Keratinocyte (primary cell): ENCODE measurements around the gene RAB30. TPM values are rescaled to one million over a fixed set of nuclear protein-coding genes. Genes with fewer than 3 reads are reported as not detected.

Experiments used
- DNase-seq: peaks from one replicate; pipeline ENCODE4 v3.0.0-alpha.2; 2011; ENCODE audit warnings: low read depth, missing footprints, low spot score
- FAIRE-seq: peaks from 2 replicates; lab custom pipeline; 2011; peaks lifted over from hg19 to GRCh38; lab: Jason Lieb, UNC
- H2AFZ ChIP-seq: 2 replicates; pipeline ENCODE4 v1.6.0; 2012; ENCODE audit warnings: low read length, control low read depth, inconsistent platforms; ENCODE audit not compliant: control insufficient read depth
- H3K27ac ChIP-seq: 2 replicates; pipeline ENCODE4 v1.5.1; 2011; ENCODE audit warnings: low read length; ENCODE audit not compliant: control insufficient read depth, insufficient read depth
- H3K27me3 ChIP-seq: 3 replicates; pipeline ENCODE4 v1.6.0; 2011; ENCODE audit warnings: low read length; ENCODE audit not compliant: control insufficient read depth, insufficient read depth; ENCODE audit errors: extremely low read depth
- H3K36me3 ChIP-seq, 2 experiments: 2 replicates in 1 of 2; 3 replicates in 1 of 2; pipeline ENCODE4 v1.5.1; 2011; ENCODE audit warnings: low read length in 2 of 2, mild to moderate bottlenecking in 1 of 2; ENCODE audit not compliant: control insufficient read depth in 2 of 2, insufficient read depth in 2 of 2; ENCODE audit errors: extremely low read depth in 1 of 2
- H3K4me1 ChIP-seq: 3 replicates; pipeline ENCODE4 v1.5.1; 2011; ENCODE audit warnings: low read length; ENCODE audit not compliant: control insufficient read depth, insufficient read depth; ENCODE audit errors: extremely low read depth
- H3K4me2 ChIP-seq: 3 replicates; pipeline ENCODE4 v1.6.0; 2011; ENCODE audit warnings: low read depth, low read length; ENCODE audit not compliant: control insufficient read depth, insufficient read depth; ENCODE audit errors: extremely low read depth
- H3K4me3 ChIP-seq, 3 experiments: fragments of 200-600 bp in 1 of 3; sonication (generic) in 1 of 3; 2 replicates in 2 of 3; 3 replicates in 1 of 3; pipeline ENCODE4 v1.5.1; 2011 to 2016; ENCODE audit warnings: low read length in 3 of 3, mild to moderate bottlenecking in 3 of 3, control low read depth in 2 of 3, inconsistent platforms in 1 of 3, low read depth in 1 of 3, mixed read lengths in 1 of 3, mixed run types in 1 of 3, moderate library complexity in 1 of 3; ENCODE audit not compliant: control insufficient read depth in 2 of 3, insufficient read depth in 2 of 3; ENCODE audit errors: extremely low read depth in 1 of 3
- H3K79me2 ChIP-seq: 2 replicates; pipeline ENCODE4 v1.6.0; 2012; ENCODE audit warnings: low read length; ENCODE audit not compliant: control insufficient read depth, insufficient read depth
- H3K9ac ChIP-seq: 3 replicates; pipeline ENCODE4 v1.6.0; 2011; ENCODE audit warnings: low read length; ENCODE audit not compliant: control insufficient read depth, insufficient read depth; ENCODE audit errors: extremely low read depth
- H3K9me1 ChIP-seq: 3 replicates; pipeline ENCODE4 v1.6.0; 2011; ENCODE audit warnings: low read length; ENCODE audit not compliant: control insufficient read depth, insufficient read depth; ENCODE audit errors: extremely low read depth
- H3K9me3 ChIP-seq: 2 replicates; pipeline ENCODE4 v1.5.1; 2012; ENCODE audit warnings: low read depth, low read length; ENCODE audit not compliant: control insufficient read depth
- H4K20me1 ChIP-seq: 3 replicates; pipeline ENCODE4 v1.6.0; 2011; ENCODE audit warnings: low read length; ENCODE audit not compliant: control insufficient read depth, insufficient read depth; ENCODE audit errors: extremely low read depth
- EZH2 ChIP-seq: IDR thresholded peaks from one replicate; pipeline ENCODE4 v1.6.1; 2012; ENCODE audit warnings: inconsistent platforms, mild to moderate bottlenecking, low read length, moderate library complexity
- dilution Hi-C: fragments of 300-500 bp; cut with MboI; formaldehyde crosslinking; loops from one replicate; pipeline ENCODE4 v1.7.0; 2020; ENCODE audit warnings: low sequenced_read_pairs; ENCODE audit not compliant: extremely low pct_ligation_motif_present
- polyA plus RNA-seq, 5 experiments: library from polyadenylated mRNA; depleted of rRNA in 3 of 5; stranded (reverse) in 3 of 5; stranded (forward) in 1 of 5; unstranded in 1 of 5; fragments of >200 nt; gene quantifications; 1 replicate in 1 of 5; 2 replicates in 3 of 5; 3 replicates in 1 of 5; pipeline versions ENCODE4 v1.2.1 to v1.2.3, GENCODE V29; 2011 to 2012; ENCODE audit warnings: missing spikeins in 2 of 5, low read depth in 1 of 5, low replicate concordance in 1 of 5
- TF ChIP-seq, protein P1 (sequence below), 3 experiments: IDR thresholded peaks in 1 of 3; conservative IDR thresholded peaks in 1 of 3; optimal IDR thresholded peaks in 1 of 3; 2 replicates in 2 of 3; 3 replicates in 1 of 3; pipeline versions ENCODE3 to v1.5.1; 2011; ENCODE audit warnings: low read length in 3 of 3, mild to moderate bottlenecking in 3 of 3, moderate library complexity in 2 of 3, control low read depth in 1 of 3, inconsistent platforms in 1 of 3; ENCODE audit not compliant: insufficient read depth in 2 of 3; ENCODE audit errors: extremely low read depth in 1 of 3

Gene RAB30
- polyA plus RNA-seq, 1 donor (not counting 4 experiments of a cell fraction or from before 2014, with no cell fraction given), result 9.3 TPM

DNA sequence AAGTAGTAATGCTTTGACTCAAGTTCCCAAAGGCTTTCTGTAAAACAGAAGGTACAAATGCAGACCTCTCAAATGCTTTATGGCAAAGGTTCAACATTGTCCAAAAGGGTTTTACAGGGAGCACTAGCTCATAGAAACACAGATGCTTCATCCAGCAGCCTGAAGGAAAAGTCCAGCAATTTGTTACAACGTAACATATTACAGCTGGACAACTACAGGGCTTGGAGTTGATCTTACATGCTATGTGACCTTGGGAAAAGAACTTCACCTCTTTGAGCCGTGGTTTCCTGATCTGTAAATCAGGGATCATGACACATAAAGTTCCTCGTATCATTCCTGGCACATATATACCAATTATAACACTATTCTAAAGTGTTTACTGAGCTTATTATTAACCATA lies 85.3 kb downstream of the RAB30 start:
- Histone ChIP-seq H4K20me1 (no peaks in the 10 kb centered on the region), H2AFZ (no peak overlapping the region), H3K27ac (no peak overlapping the region), H3K4me3 (no peak overlapping the region), H3K4me2 (no peak overlapping the region), H3K9ac (no peak overlapping the region), H3K9me3 (no peaks in the 10 kb centered on the region), H3K36me3 (peaks cover 4 to 5% of the 10 kb centered on the region in 2 experiments), H3K9me1 (peaks cover 3% of the 10 kb centered on the region), H3K79me2 (no peaks in the 10 kb centered on the region), H3K27me3 (no peaks in the 10 kb centered on the region), H3K4me1 (no peaks in the 10 kb centered on the region)
- DNase-seq (no peak), FAIRE-seq (no peak)
- TF ChIP-seq, protein P1, sequence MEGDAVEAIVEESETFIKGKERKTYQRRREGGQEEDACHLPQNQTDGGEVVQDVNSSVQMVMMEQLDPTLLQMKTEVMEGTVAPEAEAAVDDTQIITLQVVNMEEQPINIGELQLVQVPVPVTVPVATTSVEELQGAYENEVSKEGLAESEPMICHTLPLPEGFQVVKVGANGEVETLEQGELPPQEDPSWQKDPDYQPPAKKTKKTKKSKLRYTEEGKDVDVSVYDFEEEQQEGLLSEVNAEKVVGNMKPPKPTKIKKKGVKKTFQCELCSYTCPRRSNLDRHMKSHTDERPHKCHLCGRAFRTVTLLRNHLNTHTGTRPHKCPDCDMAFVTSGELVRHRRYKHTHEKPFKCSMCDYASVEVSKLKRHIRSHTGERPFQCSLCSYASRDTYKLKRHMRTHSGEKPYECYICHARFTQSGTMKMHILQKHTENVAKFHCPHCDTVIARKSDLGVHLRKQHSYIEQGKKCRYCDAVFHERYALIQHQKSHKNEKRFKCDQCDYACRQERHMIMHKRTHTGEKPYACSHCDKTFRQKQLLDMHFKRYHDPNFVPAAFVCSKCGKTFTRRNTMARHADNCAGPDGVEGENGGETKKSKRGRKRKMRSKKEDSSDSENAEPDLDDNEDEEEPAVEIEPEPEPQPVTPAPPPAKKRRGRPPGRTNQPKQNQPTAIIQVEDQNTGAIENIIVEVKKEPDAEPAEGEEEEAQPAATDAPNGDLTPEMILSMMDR (optimal IDR thresholded peaks at IDR 0.05 in 1 of 3, IDR thresholded peaks at IDR 0.05 in 1 of 3, conservative IDR thresholded peaks at IDR 0.05 in 1 of 3; ENCODE audit: extremely low read depth in 1 of 3, insufficient read depth in 2 of 3, low read length in 3 of 3), result no peak
- no peak for TF ChIP-seq EZH2
- dilution Hi-C loops, result no loop called here

DNA sequence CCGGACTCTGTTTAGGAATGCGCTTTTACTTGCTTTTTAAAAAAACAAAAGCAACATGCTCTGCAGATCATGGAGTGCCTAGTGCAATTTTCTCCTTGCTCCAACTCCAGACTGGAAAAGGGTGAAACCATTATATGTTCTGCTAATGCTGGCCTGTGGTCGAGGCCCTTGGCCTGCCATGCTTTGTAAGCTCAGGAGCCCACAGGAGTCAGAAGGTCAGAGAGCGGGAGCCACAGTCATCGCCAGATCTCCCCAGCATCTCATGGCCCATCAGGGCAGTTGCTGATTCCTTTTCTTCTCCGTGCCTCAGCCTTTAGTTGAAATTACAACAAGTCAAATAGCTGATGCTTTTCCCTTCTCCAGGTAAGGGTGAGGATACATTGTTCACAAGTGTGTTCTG lies 89.8 kb downstream of the RAB30 start:
- no peaks in the 10 kb centered on the region for H3K27me3 ChIP-seq

More for the DNA sequence above, 89.8 kb downstream of the RAB30 start:
- H3K9me3 ChIP-seq, result no peaks in the 10 kb centered on the region
- TF ChIP-seq EZH2, result no peak
- TF ChIP-seq, protein P1 (optimal IDR thresholded peaks at IDR 0.05 in 1 of 3, IDR thresholded peaks at IDR 0.05 in 1 of 3, conservative IDR thresholded peaks at IDR 0.05 in 1 of 3; ENCODE audit: extremely low read depth in 1 of 3, insufficient read depth in 2 of 3, low read length in 3 of 3), result no peak
- H3K27ac ChIP-seq, result no peak overlapping the region
- H3K79me2 ChIP-seq, result no peaks in the 10 kb centered on the region
- FAIRE-seq (no peak), DNase-seq (no peak)
- dilution Hi-C loops, result no loop called here
- H3K4me3 ChIP-seq, result no peak overlapping the region
- H4K20me1 ChIP-seq, result no peaks in the 10 kb centered on the region
- no peak overlapping the region for H3K4me2 ChIP-seq
- peaks cover 3% of the 10 kb centered on the region for H3K9me1 ChIP-seq
- peaks cover 2 to 4% of the 10 kb centered on the region in 2 experiments for H3K36me3 ChIP-seq
- H3K4me1 ChIP-seq, result peaks cover 22% of the 10 kb centered on the region
- H3K9ac ChIP-seq, result no peak overlapping the region
- H2AFZ ChIP-seq, result no peak overlapping the region
